ACHN (cell line): ENCODE measurements around the gene NMUR1.

Experiments
- DNase-seq: peaks from one replicate; pipeline ENCODE4 v3.0.0-alpha.2; 2015
- in situ Hi-C: cut with HindIII; loops from 2 replicates; pipeline ENCODE4 v1.10.0; 2017; ENCODE audit warnings: low sequenced_read_pairs, low pct_ligation_motif_present, low pct_unique_long_range_greater_than_20kb

The NMUR1 gene

GRCh38 chr2:231528636-231529030 lies 1.6 kb downstream of the NMUR1 start:
- no peak for DNase-seq
- in situ Hi-C loops = no loop called here

DNA sequence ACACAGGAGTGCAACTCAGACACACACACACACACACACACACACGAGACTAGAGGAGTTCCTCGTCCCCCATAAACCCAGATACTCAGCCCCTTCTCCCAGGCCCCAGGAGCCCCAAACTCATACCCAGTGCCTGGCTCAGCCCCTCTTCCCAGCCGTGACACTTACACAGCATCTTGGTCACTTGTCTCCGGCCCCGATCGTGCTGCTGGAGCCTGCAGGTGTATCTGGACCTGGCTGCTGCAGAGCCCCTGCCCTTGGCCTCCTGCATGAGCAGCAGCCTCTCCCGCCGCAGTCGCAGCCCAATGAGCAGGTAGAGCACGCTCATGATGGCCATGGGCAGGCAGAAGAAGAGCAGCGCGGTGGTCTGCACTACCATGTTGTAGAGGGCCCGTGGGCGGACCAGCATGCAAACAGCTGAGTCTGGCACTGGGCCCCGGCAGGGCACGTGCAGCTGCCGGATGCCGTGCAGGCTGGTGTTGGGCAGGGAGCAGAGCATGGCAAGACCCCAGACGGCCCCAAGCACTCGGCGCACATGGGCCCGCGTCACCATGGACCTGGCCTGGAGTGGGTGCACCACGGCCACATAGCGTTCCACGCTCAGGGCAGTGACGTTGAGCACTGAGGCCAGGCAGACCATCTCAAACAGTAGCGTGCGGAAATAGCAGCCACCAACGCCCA lies 2.1 kb downstream of the NMUR1 start:
- DNase-seq = no peak
- in situ Hi-C loops = no loop called here

DNA sequence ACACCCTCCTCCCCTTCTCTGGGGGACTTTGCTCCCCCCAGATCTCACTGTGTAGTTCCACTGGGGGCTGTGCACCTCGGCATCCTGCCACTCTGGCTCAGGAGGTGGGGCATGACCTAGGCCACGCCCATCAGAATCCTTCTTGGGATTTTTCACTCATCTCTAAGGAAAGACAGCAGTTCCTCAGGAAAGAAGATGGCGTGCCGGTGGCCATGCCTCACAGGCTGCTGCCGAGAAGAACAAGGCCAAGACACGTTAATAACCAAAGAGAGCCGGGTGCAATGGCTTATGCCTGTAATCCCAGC lies 3.2 kb downstream of the NMUR1 start:
- in situ Hi-C loops = no loop called here
- no peak for DNase-seq

DNA sequence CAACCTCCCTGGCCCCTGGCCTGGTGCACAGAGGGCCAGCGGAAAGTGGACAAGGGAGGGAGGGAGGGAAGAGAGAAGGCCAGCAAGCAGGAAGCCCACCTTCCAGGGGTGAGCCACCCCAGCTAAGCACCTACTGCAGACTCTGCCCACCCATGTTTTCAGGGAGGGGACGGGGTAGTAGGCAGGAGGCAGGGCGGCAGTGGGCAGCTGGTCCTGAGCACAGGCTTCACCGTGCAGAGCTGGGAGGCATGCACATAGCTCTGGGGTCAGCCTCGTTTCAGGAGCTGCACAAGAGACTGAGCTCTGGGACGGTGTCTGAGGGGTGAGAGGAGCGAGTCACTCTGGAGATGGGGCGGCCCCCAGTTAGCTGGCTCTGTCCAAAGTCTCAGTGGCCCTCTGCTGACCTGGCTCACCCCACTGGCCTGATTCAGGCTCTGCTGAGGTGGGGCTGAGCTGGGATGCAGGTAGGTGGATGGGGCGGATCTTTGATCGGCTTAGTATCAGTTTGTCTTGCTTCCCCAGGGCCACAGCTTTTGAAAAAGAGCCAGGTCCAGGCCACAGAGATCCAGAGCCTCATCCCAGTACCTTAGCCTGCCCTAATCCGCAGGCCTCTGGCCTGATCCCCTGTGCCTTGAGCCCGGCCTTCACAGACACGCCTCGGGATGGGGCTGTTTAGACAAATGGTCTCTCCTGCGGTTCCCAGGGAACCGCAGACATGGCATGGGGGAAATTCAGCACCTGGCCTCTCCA lies 3.7 kb downstream of the NMUR1 start:
- in situ Hi-C loops = no loop called here
- no peak for DNase-seq

DNA sequence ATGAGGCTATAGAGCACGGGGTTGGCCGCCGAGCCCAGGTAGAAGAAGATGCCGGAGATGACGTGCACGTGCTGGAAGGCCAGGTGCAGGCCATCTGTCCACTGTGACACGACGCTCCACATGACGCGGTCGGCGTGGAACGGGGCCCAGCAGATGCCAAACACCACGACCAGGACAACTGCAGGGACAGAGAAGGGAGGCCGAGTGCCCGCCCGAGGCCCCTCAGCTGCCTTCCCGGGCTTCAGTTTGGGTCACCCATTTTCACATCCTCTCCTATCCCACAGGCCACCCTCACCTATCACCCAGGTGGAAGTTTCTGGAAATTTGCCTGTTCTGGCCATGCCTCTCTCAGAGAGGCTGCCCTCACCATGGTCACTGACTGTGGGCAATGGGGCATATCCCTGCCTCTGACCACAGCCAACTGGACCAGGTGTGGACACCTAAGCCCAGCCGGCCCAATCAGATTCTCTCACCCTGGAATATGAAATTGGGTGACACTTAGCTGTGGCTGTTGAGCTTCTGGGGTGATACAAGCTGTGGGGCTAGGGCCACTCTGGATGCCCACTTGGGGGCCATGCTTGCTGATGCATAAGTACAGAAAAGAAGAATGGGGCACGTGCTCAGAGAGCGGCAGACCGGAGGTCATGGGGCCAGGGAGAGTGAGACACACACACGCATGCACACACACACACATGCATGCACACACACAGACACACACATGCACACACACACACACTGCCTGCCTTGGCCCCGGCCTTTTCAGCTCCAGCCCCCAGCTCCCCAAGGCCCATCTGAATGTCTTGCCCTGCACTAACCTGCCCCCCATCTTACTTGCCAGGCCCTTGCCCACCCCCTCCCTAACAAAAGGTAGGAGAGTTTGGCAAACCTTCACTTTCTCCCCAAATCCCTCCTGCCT lies 4.7 kb downstream of the NMUR1 start:
- in situ Hi-C loops = no loop called here
- DNase-seq = no peak

GRCh38 chr2:231524477-231525247 lies 5.6 kb downstream of the NMUR1 start:
- no peak for DNase-seq
- in situ Hi-C loops = no loop called here

- in situ Hi-C loops = no loop called here
Measured at GRCh38 chr2:231523451-231524285, 6.6 kb downstream of the NMUR1 start.

GRCh38 chr2:231522418-231523180 lies 7.6 kb downstream of the NMUR1 start:
- in situ Hi-C loops = no loop called here
- DNase-seq = no peak

More at GRCh38 chr2:231523451-231524285, 6.6 kb downstream of the NMUR1 start:
- no peak for DNase-seq

DNA sequence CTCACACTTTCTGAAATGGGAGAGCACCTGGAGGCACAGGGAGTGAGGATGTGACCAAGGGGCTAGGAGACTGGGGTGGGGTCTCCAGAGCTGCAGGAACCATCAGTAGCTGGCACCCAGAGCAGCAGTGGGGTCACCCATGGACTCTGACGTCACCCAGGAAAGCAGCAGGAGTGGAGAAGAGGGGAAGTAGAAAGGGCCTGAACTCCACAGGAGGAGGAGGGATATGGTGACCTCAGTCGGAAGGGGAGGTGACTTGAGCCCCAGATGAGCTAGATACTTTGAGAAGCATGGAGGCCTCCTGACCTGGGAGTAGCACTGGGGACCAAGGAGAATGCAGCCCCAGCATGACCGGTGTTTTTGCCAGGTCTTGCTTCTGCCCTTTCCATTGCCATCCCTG lies 8.8 kb downstream of the NMUR1 start:
- in situ Hi-C loops = no loop called here

GRCh38 chr2:231519975-231520555 lies 10.2 kb downstream of the NMUR1 start:
- no peak for DNase-seq
- in situ Hi-C loops = no loop called here

More for the DNA sequence above, 8.8 kb downstream of the NMUR1 start:
- no peak for DNase-seq

GRCh38 chr2:231518771-231519170 lies 11.5 kb downstream of the NMUR1 start:
- in situ Hi-C loops = no loop called here
- DNase-seq = no peak

DNA sequence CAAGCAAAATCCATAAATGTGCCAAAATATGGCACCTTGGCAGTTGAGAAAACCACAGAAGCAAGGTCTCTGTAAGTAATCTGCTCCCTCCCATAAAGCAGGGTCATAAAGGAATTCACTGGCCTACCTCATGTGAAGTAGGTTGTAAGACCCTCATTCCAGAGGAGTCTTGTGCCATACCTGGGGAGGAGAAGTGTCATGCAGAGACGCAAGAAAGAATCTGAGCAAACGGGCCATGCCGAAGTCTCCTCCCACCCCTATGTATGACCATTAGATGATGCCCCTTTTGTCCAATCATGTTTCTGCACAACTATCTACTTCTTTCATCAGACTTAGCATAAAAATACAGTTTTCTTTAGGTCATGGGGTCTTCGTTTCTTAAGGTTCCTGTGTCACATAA lies 14.6 kb downstream of the NMUR1 start:
- DNase-seq = no peak
- in situ Hi-C loops = no loop called here

- in situ Hi-C loops = no loop called here
- DNase-seq = no peak
Measured at GRCh38 chr2:231514951-231515297, 15.3 kb downstream of the NMUR1 start.

GRCh38 chr2:231514225-231514950 lies 15.9 kb downstream of the NMUR1 start:
- in situ Hi-C loops = no loop called here
- DNase-seq = peak; percentile 98

GRCh38 chr2:231513746-231514224 lies 16.5 kb downstream of the NMUR1 start:
- in situ Hi-C loops = no loop called here
- no peak for DNase-seq

DNA sequence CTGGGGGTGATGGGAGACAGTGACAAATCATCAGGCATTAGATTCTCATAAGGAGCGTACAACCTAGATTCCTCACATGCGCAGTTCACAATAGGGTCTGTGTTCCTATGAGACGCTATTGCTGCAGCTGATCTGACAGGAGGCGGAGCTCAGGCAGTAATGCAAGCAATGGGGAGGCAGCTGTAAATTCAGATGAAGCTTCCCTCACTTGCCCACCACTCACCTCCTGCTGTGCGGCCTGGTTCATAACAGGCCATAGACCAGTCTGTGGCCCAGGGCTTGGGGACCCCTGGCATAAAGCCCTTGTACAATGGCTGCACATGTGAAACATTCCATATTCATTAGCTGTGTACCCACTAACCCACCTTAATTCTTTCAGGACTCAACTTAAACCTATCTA lies 18.0 kb downstream of the NMUR1 start:
- in situ Hi-C loops = no loop called here
- DNase-seq = no peak
